Body of pancreas (tissue), 4 donors: Measurements from ENCODE around the gene AMH. TPM values are rescaled to one million over a fixed set of nuclear protein-coding genes. Genes with fewer than 3 reads are reported as not detected.

Experiments used
- ATAC-seq: fragments of 150-250 bp; one replicate; pipeline ENCODE4 v1.9.1; 2016
- DNase-seq, 4 donors: peaks; one replicate each; pipeline ENCODE4 v3.0.0-alpha.2; 2019
- H3K27ac ChIP-seq, 4 donors: fragments of 200-600 bp; sonication (generic); 1 replicate in 3 of 4; 2 replicates in 1 of 4; pipeline versions ENCODE4 v1.5.1 to v1.6.1; 2016 to 2019; ENCODE audit warnings: mild to moderate bottlenecking in 1 of 4, mixed read lengths in 1 of 4, moderate library complexity in 1 of 4
- H3K27me3 ChIP-seq, 2 donors: fragments of 200-600 bp; sonication (generic); one replicate each; pipeline ENCODE4 v1.6.0; 2016; ENCODE audit warnings: mild to moderate bottlenecking in 1 of 2
- H3K36me3 ChIP-seq, 2 donors: fragments of 200-600 bp; sonication (generic); replicated peaks in 1 of 2; 2 replicates each; pipeline ENCODE4 v1.5.1; 2016; ENCODE audit warnings: low read depth in 2 of 2; ENCODE audit not compliant: insufficient read depth in 1 of 2
- H3K4me1 ChIP-seq: fragments of 200-600 bp; sonication (generic); one replicate; pipeline ENCODE4 v1.6.0; 2016
- H3K4me3 ChIP-seq, 2 donors: fragments of 200-600 bp; sonication (generic); 1 replicate in 1 of 2; 2 replicates in 1 of 2; pipeline ENCODE4 v1.5.1; 2016 to 2019
- H3K9me3 ChIP-seq, 3 donors: fragments of 200-600 bp; sonication (generic); 1 replicate in 2 of 3; 2 replicates in 1 of 3; pipeline ENCODE4 v1.5.1; 2016
- POLR2A ChIP-seq, 3 donors: fragments of 450-650 bp; IDR thresholded peaks; one replicate each; pipeline ENCODE4 v1.6.1; 2016; ENCODE audit warnings: antibody characterized with exemption in 3 of 3, mild to moderate bottlenecking in 2 of 3
- WGBS, 2 donors: methylation state at CpG; one replicate each; pipeline ENCODE4 v1.1.5; 2017; 5-methylcytosine and 5-hydroxymethylcytosine counted together
- intact Hi-C: fragments of 100-400 bp; cut with DNase I; formaldehyde crosslinking; loops from one replicate; pipeline ENCODE4 v1.15.1; 2023
- total RNA-seq, 2 donors: library from RNA; depleted of rRNA; stranded (reverse); fragments of >200 nt; gene quantifications; one replicate each; pipeline ENCODE4 v1.1.0, GENCODE V29; 2016
- TF ChIP-seq, protein P1 (sequence below), 7 experiments: fragments of 450-650 bp in 4 of 7; fragments of 200-600 bp in 3 of 7; sonication (generic) in 3 of 7; IDR thresholded peaks; one replicate each; pipeline ENCODE4 v1.5.1; 2016 to 2019; ENCODE audit warnings: antibody characterized with exemption in 7 of 7

AMH gene
- total RNA-seq, 2 donors from 2014 or later, result 0.99 to 11.7 TPM

DNA sequence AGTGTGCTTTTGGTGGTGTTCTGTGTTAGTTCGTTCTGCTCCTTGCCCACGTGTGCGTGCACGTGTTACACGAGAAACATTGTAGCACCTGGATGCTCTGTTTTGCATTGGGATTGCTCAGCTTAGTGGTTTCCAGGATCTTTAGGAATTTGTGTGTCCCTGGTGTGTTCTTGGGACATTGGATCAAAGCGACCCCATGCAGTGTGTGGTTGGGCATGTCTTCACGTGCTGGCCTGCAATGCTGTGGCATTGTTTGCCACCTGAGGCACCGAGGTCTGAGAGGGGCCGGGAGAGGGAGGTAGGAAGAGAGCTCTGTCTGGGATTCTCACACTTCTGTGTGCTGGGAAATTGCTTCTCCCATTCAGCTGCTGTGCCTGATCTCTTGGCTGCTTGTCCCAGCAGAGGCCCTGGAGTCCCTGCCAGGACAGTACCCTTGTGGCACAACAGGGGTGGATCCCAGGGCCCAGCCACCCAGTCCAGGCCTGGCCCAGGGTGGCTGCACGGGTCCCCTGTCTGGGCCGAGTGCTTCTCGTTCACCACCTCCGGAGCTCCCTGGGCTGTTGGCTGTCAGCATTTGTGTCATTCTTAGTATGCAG, 24.3 kb upstream of the AMH start:
- H3K4me1 ChIP-seq, result peaks cover 11% of the 10 kb centered on the region
- peaks cover 8 to 26% of the 10 kb centered on the region in 2 donors for H3K36me3 ChIP-seq
- TF ChIP-seq, protein P1, sequence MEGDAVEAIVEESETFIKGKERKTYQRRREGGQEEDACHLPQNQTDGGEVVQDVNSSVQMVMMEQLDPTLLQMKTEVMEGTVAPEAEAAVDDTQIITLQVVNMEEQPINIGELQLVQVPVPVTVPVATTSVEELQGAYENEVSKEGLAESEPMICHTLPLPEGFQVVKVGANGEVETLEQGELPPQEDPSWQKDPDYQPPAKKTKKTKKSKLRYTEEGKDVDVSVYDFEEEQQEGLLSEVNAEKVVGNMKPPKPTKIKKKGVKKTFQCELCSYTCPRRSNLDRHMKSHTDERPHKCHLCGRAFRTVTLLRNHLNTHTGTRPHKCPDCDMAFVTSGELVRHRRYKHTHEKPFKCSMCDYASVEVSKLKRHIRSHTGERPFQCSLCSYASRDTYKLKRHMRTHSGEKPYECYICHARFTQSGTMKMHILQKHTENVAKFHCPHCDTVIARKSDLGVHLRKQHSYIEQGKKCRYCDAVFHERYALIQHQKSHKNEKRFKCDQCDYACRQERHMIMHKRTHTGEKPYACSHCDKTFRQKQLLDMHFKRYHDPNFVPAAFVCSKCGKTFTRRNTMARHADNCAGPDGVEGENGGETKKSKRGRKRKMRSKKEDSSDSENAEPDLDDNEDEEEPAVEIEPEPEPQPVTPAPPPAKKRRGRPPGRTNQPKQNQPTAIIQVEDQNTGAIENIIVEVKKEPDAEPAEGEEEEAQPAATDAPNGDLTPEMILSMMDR (IDR thresholded peaks at IDR 0.05), result peak in 1 of 7 experiments; percentile 15
- TF ChIP-seq POLR2A (IDR thresholded peaks at IDR 0.05), result no peak
- DNase-seq, result peak in 3 of 4 donors; percentile 61 to 70 (median 68)
- H3K9me3 ChIP-seq, result no peaks in the 10 kb centered on the region
- intact Hi-C loops, result loop anchor here (5.0 kb wide), 1 partner anchor 53 kb away; no protein-coding TSS in a partner anchor
- H3K27me3 ChIP-seq, result no peaks in the 10 kb centered on the region
- 44 to 50% methylated on average over 9 to 13 of the region's 13 CpGs for WGBS, 2 donors
- peak; percentile 25 for ATAC-seq
- no peak overlapping the region for H3K4me3 ChIP-seq
- peak overlapping the region in 3 of 4 donors; percentile 1 to 51 (median 2) for H3K27ac ChIP-seq

DNA sequence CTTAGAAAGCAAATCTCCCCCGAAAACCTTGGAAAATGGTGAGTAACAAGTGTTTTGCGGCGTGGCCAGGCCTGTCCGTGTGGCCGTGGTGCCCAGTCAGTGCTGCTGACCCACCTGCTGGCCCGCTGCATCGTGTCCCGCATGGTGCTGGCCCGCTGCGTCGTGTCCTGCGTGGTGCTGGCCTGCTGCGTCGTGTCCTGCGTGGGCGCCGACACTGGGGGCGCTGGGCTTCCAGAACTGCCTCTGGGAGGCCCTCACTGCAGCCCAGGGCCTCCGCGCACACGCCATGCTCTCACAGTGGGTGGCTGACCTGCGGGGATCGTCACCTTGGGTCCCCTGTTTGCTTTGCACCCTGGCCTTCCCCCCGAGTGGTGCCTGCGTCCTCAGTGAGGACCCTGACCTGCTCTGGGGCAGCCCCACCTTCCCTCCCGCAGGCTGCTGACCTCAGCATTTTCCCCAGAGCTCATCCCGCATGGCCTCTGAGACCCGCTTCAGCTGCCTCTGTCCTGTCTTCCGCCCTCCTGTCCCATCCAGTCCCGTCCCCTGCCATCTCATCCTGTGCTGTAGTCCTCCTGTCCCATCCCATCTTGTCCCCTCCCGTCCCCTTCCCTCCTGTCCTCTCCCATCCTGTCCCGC, 23.6 kb upstream of the AMH start:
- DNase-seq (no peak), ATAC-seq (no peak)
- intact Hi-C loops, result loop anchor here (5.0 kb wide), 1 partner anchor 53 kb away; no protein-coding TSS in a partner anchor
- TF ChIP-seq, protein P1 (IDR thresholded peaks at IDR 0.05), result no peak
- no peak for TF ChIP-seq POLR2A (IDR thresholded peaks at IDR 0.05)
- peaks cover 8 to 24% of the 10 kb centered on the region in 2 donors for H3K36me3 ChIP-seq
- no peak overlapping the region for H3K4me3 ChIP-seq
- H3K27ac ChIP-seq, result peak overlapping the region in 2 of 4 donors; percentile 1 to 51
- H3K9me3 ChIP-seq, result no peaks in the 10 kb centered on the region
- H3K4me1 ChIP-seq, result peaks cover 11% of the 10 kb centered on the region
- no peaks in the 10 kb centered on the region for H3K27me3 ChIP-seq
- WGBS, 2 donors, result 86 to 93% methylated on average over 23 to 32 of the region's 32 CpGs

DNA sequence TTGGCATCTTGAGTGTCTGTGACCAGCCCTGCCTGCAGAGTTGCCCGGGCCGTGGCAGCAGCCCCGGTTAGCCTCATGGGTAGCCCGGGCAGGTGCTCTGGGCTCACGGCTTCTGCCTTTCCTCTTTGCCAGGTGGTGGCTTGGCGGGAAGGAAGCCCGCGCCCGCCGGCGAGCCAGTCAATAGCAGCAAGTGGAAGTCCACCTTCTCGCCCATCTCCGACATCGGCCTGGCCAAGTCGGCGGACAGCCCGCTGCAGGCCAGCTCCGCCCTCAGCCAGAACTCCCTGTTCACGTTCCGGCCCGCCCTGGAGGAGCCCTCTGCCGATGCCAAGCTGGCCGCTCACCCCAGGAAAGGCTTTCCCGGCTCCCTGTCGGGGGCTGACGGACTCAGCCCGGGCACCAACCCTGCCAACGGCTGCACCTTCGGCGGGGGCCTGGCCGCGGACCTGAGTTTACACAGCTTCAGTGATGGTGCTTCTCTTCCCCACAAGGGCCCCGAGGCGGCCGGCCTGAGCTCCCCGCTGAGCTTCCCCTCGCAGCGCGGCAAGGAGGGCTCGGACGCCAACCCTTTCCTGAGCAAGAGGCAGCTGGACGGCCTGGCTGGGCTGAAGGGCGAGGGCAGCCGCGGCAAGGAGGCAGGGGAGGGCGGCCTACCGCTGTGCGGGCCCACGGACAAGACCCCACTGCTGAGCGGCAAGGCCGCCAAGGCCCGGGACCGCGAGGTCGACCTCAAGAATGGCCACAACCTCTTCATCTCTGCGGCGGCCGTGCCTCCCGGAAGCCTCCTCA, 22.9 kb upstream of the AMH start:
- Histone ChIP-seq H3K27me3 (no peaks in the 10 kb centered on the region), H3K36me3 (peaks cover 8 to 24% of the 10 kb centered on the region in 2 donors), H3K4me1 (peaks cover 11% of the 10 kb centered on the region), H3K27ac (no peak overlapping the region), H3K9me3 (no peaks in the 10 kb centered on the region), H3K4me3 (no peak overlapping the region)
- 93 to 97% methylated on average over 13 to 48 of the region's 59 CpGs for WGBS, 2 donors
- DNase-seq (no peak), ATAC-seq (no peak)
- TF ChIP-seq, protein P1 (IDR thresholded peaks at IDR 0.05), result no peak
- TF ChIP-seq POLR2A (IDR thresholded peaks at IDR 0.05), result no peak
- intact Hi-C loops, result loop anchor here (5.0 kb wide), 1 partner anchor 54 kb away; no protein-coding TSS in a partner anchor

DNA sequence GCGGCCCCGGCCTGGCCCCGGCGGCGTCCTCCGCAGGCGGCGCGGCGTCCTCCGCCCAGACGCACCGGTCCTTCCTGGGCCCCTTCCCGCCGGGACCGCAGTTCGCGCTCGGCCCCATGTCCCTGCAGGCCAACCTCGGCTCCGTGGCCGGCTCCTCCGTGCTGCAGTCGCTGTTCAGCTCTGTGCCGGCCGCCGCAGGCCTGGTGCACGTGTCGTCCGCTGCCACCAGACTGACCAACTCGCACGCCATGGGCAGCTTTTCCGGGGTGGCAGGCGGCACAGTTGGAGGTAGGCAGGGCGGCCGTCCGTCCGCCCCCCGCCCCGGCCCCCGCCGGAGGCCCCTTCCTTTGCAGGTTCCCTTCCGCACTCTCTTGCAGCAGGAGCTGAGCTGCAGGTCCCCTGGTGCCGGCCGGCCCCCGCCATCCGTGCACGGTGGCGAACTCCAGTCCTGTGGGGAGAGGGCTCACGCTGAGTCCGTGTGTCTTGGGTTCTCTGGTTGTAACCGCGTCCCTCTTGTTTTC, 22.2 kb upstream of the AMH start:
- TF ChIP-seq, protein P1 (IDR thresholded peaks at IDR 0.05), result no peak
- TF ChIP-seq POLR2A (IDR thresholded peaks at IDR 0.05), result no peak
- Histone ChIP-seq H3K36me3 (peaks cover 8 to 24% of the 10 kb centered on the region in 2 donors), H3K4me1 (peaks cover 11% of the 10 kb centered on the region), H3K27ac (no peak overlapping the region), H3K4me3 (no peak overlapping the region), H3K9me3 (no peaks in the 10 kb centered on the region), H3K27me3 (no peaks in the 10 kb centered on the region)
- 97% methylated on average over 42 to 47 of the region's 53 CpGs for WGBS, 2 donors
- intact Hi-C loops, result loop anchor here (5.0 kb wide), 1 partner anchor 55 kb away; no protein-coding TSS in a partner anchor
- ATAC-seq (no peak), DNase-seq (no peak)
